WTC11 (cell line): Measurements from ENCODE around the gene PTEN.
"Not testable (repeated sequence)": the region's sequence is repeated elsewhere in the genome, so short reads cannot be mapped to it uniquely, and the experiment has no call there.

ENCODE experiments used
- ATF2 ChIP-seq: sonication (generic); formaldehyde crosslinking; IDR thresholded peaks from 2 replicates; pipeline ENCODE4 v1.8.1; 2022; ENCODE audit warnings: low read depth, missing genetic modification reagents, borderline replicate concordance
- CTCF ChIP-seq: fragments of 200-600 bp; IDR thresholded peaks from 2 replicates; pipeline ENCODE4 v1.8.0; 2022; ENCODE audit warnings: antibody characterized with exemption
- IRF1 ChIP-seq: sonication (generic); formaldehyde crosslinking; IDR thresholded peaks from 2 replicates; pipeline ENCODE4 v1.8.0; 2023; ENCODE audit warnings: missing genetic modification reagents
- MAX ChIP-seq: sonication (generic); formaldehyde crosslinking; IDR thresholded peaks from 2 replicates; pipeline ENCODE4 v1.8.0; 2022; ENCODE audit warnings: mild to moderate bottlenecking, missing genetic modification reagents
- NFYB ChIP-seq: sonication (generic); formaldehyde crosslinking; conservative IDR thresholded peaks from 2 replicates; pipeline ENCODE4 v1.8.0; 2022; ENCODE audit warnings: low read depth, missing genetic modification reagents
- NR3C1 ChIP-seq: sonication (generic); formaldehyde crosslinking; conservative IDR thresholded peaks from 2 replicates; pipeline ENCODE4 v1.8.1; 2023; ENCODE audit warnings: low read depth, mild to moderate bottlenecking, missing genetic modification reagents
- TP53 ChIP-seq: sonication (generic); formaldehyde crosslinking; IDR thresholded peaks from 2 replicates; pipeline ENCODE4 v1.8.1; 2023; ENCODE audit warnings: mild to moderate bottlenecking, missing genetic modification reagents
- USF1 ChIP-seq: sonication (generic); formaldehyde crosslinking; IDR thresholded peaks from 2 replicates; pipeline ENCODE4 v1.8.0; 2022; ENCODE audit warnings: mild to moderate bottlenecking, missing genetic modification reagents

- not testable (repeated sequence) for TF ChIP-seq ATF2 (CRISPR knock-in tag); IRF1 (CRISPR knock-in tag); NFYB (CRISPR knock-in tag); USF1 (CRISPR knock-in tag); TP53; MAX (CRISPR knock-in tag); CTCF; NR3C1
Observed at GRCh38 chr10:87903396-87903795, 40.0 kb downstream of the PTEN start.
